HG03039 (cell line): ENCODE results near the gene GSN.

Experiments
- ATAC-seq: cut with Tn5 transposase; IDR thresholded peaks from one replicate; pipeline ENCODE4 v1.9.1; 2021; ENCODE audit warnings: mild to moderate bottlenecking, moderate library complexity; ENCODE audit not compliant: unreplicated experiment

GSN gene

GRCh38 chr9:121272401-121272948 is 4.5 kb downstream of the GSN start:
- ATAC-seq = no peak

GRCh38 chr9:121273064-121273775 is 5.3 kb downstream of the GSN start:
- ATAC-seq = no peak

GRCh38 chr9:121274851-121275250 is 6.9 kb downstream of the GSN start:
- no peak for ATAC-seq

GRCh38 chr9:121275781-121276658 is 8.1 kb downstream of the GSN start:
- no peak for ATAC-seq

DNA sequence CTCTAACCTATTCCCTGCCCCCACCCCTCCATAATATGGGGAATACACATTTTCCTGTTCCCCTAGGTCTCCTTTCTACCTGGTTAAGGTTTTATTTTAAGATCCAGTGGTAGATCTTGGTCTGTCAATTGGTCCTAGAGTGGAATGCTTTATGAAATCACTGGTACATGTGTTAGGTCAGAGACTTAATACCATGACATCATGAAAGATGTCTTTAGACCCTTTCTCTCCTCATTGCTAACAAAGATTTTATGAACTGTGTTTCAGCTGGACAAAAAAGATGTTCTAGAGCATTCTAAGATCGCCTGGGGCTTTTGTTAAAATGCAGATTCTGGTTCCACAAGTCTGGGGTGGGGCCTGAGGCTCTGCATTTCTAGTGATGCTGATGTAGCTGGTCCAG is 9.1 kb downstream of the GSN start:
- ATAC-seq = no peak

- no peak for ATAC-seq
Measured at GRCh38 chr9:121277518-121278295, 9.7 kb downstream of the GSN start.

DNA sequence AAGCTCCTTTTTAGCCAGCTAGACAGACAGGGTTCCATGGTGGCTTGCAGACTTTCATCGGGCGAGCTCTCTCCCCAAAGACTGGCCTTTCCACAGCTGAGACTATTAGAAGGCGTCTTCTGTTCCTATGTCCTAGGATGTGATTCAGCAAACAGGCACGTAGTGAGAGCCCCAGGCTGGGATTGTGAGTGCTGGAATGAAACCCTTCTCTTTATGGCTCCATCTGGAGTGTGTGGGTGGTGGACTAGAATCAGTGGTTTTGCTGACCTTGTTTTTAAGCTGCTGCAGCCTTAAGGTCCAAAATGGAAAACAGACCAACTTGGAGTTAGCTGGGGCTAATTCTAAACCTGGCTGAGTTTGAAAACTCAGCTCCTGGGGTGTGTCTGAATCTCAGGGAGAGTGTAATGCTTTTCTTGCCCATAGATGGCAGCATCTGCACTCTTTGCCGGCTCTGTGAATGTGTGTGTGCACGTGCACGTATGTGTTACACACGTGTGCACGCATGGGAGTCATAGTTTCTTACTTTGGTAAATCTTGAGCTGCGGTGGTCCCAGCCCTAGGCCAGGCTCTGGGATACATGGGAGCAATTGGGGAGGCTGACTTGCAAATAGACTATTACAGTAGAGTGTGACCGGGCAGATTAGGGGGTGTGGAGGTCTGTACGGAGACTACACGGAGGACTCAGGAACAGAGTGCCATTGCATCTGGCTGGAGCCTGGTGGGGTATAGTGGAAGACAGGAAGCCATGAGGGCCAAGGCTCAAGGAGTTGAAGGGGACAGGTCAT is 10.7 kb downstream of the GSN start:
- ATAC-seq = no peak

DNA sequence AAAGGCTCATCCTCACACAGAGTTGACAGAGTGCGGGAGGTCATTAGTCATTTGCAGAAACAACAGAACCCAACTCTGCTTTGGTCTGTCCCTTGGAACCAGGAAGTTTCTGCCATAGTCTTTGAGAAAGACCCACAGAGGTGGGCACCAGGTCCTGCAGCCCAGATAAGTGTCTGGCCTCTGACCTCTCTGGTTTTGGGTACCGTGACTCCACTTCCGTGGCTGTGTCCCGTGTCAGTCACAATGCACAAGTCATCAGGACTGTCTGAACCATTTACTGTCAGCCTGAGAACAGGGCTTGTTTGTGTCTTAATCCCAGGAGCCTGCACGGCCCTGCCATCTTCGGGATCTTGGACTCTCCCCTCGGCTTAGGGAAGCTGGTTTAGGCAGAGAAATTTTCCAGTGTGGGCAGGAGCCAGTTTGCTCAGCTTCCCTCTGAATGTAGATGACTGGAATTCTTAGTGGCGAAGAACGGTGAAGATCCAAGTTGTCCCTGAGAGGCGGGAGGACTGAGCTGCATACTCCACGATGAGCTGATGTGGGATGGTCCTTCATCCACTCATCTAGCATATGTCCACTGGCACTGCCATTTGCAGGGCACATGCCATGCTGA is 11.9 kb downstream of the GSN start:
- no peak for ATAC-seq

GRCh38 chr9:121280715-121281613 is 13.0 kb downstream of the GSN start:
- ATAC-seq = no peak

DNA sequence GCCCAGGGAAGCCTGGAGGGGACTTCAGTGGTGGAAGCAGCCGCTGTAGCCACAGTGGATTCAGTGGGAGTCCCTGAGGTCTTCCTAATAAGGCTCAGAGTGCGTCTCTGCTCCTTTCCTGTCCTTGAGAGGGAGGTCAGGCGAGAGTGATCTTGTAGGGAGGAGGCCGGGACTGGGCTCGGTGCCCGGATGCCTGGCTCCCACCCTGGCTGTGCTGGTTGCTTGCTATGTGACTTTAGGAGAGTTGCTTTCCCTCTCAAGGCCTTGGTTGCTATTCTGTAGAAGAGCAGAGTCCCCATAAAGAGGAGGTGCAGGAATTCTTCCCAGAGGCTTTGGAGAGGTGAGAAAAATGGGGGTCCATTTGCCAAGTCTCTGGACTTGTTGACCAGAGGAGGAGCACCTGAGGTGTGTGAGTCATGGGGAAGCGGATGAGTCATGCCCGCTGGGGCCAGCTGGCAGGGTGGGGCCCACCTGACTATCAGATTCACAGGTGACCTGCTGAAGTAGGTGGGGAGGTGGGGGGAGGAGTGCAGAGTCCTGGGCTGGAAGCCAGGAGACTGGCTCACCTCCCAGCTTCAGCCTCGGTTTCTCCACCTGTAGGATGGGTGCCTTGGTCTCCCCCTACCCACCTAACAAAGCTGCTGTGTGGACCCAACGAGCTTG is 13.8 kb downstream of the GSN start:
- ATAC-seq = no peak

GRCh38 chr9:121282277-121283079 is 14.5 kb downstream of the GSN start:
- no peak for ATAC-seq

- no peak for ATAC-seq
Measured at GRCh38 chr9:121283080-121283398, 15.1 kb downstream of the GSN start.

DNA sequence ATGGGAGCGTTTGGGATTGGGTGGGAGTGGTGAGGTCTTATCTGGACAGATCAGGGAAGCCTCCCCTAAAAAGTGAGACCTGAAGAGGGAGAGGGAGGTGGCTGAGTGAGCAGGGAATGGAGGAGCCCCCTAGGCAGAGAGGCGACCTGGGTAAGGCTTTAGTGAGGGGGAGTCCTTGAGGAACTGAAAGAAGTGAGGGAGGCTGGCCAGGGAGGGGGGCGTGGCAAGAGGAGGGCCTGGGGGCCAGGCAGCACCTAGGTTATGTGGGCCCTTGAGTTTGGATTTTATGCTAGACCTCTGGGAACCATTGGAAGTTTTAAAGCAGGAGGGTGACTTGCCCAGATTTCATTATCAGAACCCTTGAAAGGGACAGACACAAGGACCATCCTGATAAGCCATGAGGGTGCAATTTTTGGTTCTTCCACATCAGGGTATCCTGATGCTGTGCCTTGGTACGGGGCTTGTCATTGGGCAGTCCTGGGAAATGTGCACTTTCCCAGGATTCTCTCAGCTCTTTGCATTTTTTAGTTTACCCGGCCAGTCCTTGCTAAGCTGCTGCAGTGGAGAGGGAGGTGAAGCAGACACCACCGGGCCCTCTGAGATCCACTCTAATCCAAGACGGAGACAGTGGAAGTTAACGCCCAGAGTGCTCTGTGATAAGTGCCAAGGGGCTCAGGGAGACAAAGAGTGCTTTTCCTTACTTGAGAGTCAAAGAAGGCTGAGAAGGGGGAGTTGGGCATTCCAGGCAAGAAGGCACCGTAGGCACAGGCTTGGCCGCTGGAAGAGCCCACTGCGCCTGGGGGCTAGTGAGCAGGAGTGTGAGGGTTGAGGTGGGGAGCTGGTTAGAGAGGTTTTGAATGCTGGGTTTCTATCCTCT is 16.1 kb downstream of the GSN start:
- ATAC-seq = no peak

DNA sequence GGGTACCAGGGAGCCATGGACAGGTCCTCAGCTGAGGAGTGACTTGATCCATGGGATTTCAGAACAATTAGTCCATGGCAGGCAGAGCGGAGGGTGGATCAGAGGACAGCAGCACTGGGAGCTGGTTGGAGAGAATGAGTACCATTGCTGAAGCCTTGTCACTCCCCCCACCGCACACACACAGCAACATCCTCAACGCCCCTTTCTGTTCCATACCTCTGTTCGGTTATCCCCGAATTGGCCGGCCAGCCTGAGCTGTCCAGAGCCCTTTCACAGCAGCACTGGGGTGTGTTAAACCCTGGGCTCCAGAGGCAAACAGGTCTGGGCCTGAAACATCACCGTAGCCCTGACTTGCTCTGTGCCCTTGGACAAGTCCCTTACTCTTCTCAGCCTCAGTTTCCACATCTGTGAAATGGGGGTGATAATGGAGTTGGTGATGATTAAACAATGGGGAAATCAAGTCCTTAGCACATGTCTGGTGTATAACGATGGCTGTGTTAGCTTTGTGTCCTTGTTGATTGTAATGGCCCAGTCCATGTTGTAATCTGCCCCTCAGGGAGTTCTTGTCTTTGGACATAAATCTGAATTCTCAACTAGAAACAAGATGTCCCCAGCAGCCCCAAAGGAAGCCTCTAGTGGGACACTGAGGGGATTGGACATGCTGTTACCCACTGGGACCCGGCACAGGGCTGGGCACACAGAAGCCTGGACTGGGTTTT is 16.9 kb downstream of the GSN start:
- ATAC-seq = no peak

- ATAC-seq = no peak
Measured at GRCh38 chr9:121285835-121286687, 18.1 kb downstream of the GSN start.

DNA sequence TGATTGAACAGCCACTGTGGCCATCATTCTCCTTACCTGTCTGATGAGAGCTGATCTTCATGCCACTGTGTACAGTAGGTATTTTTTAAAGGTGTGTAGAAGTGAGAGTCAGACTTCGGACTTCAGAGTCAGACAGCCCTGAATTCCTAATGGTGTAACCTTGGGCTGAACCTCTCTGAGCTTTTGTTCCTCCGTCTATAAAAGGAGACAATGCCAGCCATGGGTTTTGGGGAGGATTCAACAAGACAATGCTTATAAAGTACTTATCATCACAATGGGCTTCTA is 18.7 kb downstream of the GSN start:
- ATAC-seq = no peak
